Activated CD4-positive, alpha-beta memory T cell treated with anti-CD3 and anti-CD28 coated beads for 36 hours (primary cell): Measurements from ENCODE around the gene NBPF4. TPM values are rescaled to one million over a fixed set of nuclear protein-coding genes. Genes with fewer than 3 reads are reported as not detected.

Experiments
- CTCF ChIA-PET: fragments of 350-600 bp; sonication (Branson Sonifier 250); formaldehyde crosslinking; loops from one replicate; lab custom pipeline; 2021; ENCODE audit warnings: antibody characterized with exemption, inconsistent platforms; lab: Charles Lee
- POLR2A ChIA-PET: fragments of 350-600 bp; sonication (Branson Sonifier 250); formaldehyde crosslinking; loops from one replicate; lab custom pipeline; 2021; ENCODE audit warnings: antibody characterized with exemption; lab: Charles Lee
- DNase-seq: peaks from one replicate; pipeline ENCODE4 v3.0.0-alpha.2; 2020
- H3K27ac Mint-ChIP-seq: one replicate; pipeline ENCODE4 v1.8.0; 2021; ENCODE audit warnings: mixed read lengths
- H3K27me3 Mint-ChIP-seq: one replicate; pipeline ENCODE4 v1.8.0; 2021; ENCODE audit warnings: mixed read lengths
- H3K36me3 Mint-ChIP-seq: one replicate; pipeline ENCODE4 v1.8.0; 2021; ENCODE audit warnings: mixed read lengths
- H3K4me1 Mint-ChIP-seq: one replicate; pipeline ENCODE4 v1.8.0; 2021; ENCODE audit warnings: low read depth, mixed read lengths
- H3K4me3 Mint-ChIP-seq: one replicate; pipeline ENCODE4 v1.8.0; 2021; ENCODE audit warnings: mild to moderate bottlenecking, mixed read lengths
- H3K9me3 Mint-ChIP-seq: one replicate; pipeline ENCODE4 v1.8.0; 2021; ENCODE audit warnings: mixed read lengths
- intact Hi-C: fragments of 100-400 bp; cut with micrococcal nuclease; formaldehyde crosslinking; loops from one replicate; pipeline ENCODE4 v1.15.1; 2023
- total RNA-seq, 2 experiments: library from RNA; stranded (reverse); gene quantifications; one replicate each; pipeline ENCODE4 v1.2.3, GENCODE V29; 2021

The NBPF4 gene
- total RNA-seq, 2 experiments from 2014 or later, result not detected

GRCh38 chr1:108182959-108183700 is 60.7 kb downstream of the NBPF4 start:
- POLR2A ChIA-PET, result no interaction called here

GRCh38 chr1:108179018-108179417 is 64.9 kb downstream of the NBPF4 start:
- Mint-ChIP-seq H3K4me1 (peaks cover 13% of the 10 kb centered on the region), H3K27ac (no peak overlapping the region), H3K4me3 (no peak overlapping the region), H3K9me3 (peaks cover 16% of the 10 kb centered on the region), H3K36me3 (peaks cover 70% of the 10 kb centered on the region), H3K27me3 (no peaks in the 10 kb centered on the region)
- CTCF ChIA-PET, result interaction anchor here (0.7 kb wide), 1 partner anchor 13 kb away, joined by 3 read pairs; no protein-coding TSS in a partner anchor
- DNase-seq, result no peak
- POLR2A ChIA-PET, result no interaction called here
- intact Hi-C loops, result no loop called here

More at GRCh38 chr1:108182959-108183700, 60.7 kb downstream of the NBPF4 start:
- no peaks in the 10 kb centered on the region for H3K27me3 Mint-ChIP-seq
- peaks cover 13% of the 10 kb centered on the region for H3K9me3 Mint-ChIP-seq
- H3K36me3 Mint-ChIP-seq, result peaks cover 56% of the 10 kb centered on the region
- CTCF ChIA-PET, result no interaction called here
- no peak overlapping the region for H3K4me3 Mint-ChIP-seq
- DNase-seq, result no peak
- intact Hi-C loops, result no loop called here
- peaks cover 5% of the 10 kb centered on the region for H3K4me1 Mint-ChIP-seq
- H3K27ac Mint-ChIP-seq, result no peak overlapping the region

Other genes with a start within 250 kb of the NBPF4 start
- 10 to 100 TPM; 18.1 to 19.4 TPM for gene SLC25A24, start 43.7 kb downstream of the NBPF4 start, total RNA-seq
- under 1 TPM in 1 of 2 experiments, not detected in 1; 0.12 TPM for gene NBPF6, start 206.3 kb upstream of the NBPF4 start, total RNA-seq